ENCODE data around the gene ST6GALNAC2. TPM values are rescaled to one million over a fixed set of nuclear protein-coding genes. Genes with fewer than 3 reads are reported as not detected.

The ST6GALNAC2 gene
- total RNA-seq, 2 donors from 2014 or later = 6.9 to 10.1 TPM

GRCh38 chr17:76601065-76601464 is 15.4 kb upstream of the ST6GALNAC2 start:
- intact Hi-C loops (cut with DNase I) = no loop called here
- H3K27ac ChIP-seq = no peak overlapping the region

GRCh38 chr17:76599694-76600460 is 14.2 kb upstream of the ST6GALNAC2 start:
- Histone ChIP-seq H3K36me3 (replicated peaks in 1 of 2; ENCODE audit: insufficient read depth in 1 of 2, low read depth in 2 of 2) (no peaks in the 10 kb centered on the region), H3K27me3 (no peaks in the 10 kb centered on the region), H3K27ac (no peak overlapping the region), H3K4me1 (no peaks in the 10 kb centered on the region), H3K4me3 (no peak overlapping the region), H3K9me3 (no peaks in the 10 kb centered on the region)
- TF ChIP-seq CTCF (IDR thresholded peaks at IDR 0.05) (no peak), POLR2A (IDR thresholded peaks at IDR 0.05) (no peak)
- no peak for ATAC-seq
- 73 to 74% methylated on average over 16 to 17 of the region's 17 CpGs for WGBS, 2 donors
- intact Hi-C loops (cut with DNase I) = no loop called here
- peak in 1 of 4 donors; percentile 28 for DNase-seq

More at GRCh38 chr17:76601065-76601464, 15.4 kb upstream of the ST6GALNAC2 start:
- Histone ChIP-seq H3K27me3 (no peaks in the 10 kb centered on the region), H3K4me1 (no peaks in the 10 kb centered on the region), H3K9me3 (no peaks in the 10 kb centered on the region), H3K36me3 (replicated peaks in 1 of 2; ENCODE audit: insufficient read depth in 1 of 2, low read depth in 2 of 2) (no peaks in the 10 kb centered on the region), H3K4me3 (no peak overlapping the region)
- 75 to 80% methylated on average over 8 of the region's 8 CpGs for WGBS, 2 donors
- no peak for DNase-seq
- no peak for ATAC-seq
- TF ChIP-seq CTCF (IDR thresholded peaks at IDR 0.05) (no peak), POLR2A (IDR thresholded peaks at IDR 0.05) (no peak)

- TF ChIP-seq POLR2A (IDR thresholded peaks at IDR 0.05) (no peak), CTCF (IDR thresholded peaks at IDR 0.05) (no peak)
- peak in 2 of 4 donors; percentile 8 to 22 for DNase-seq
- 10 to 12% methylated on average over 2 of the region's 2 CpGs for WGBS, 2 donors
- intact Hi-C loops (cut with DNase I) = no loop called here
- Histone ChIP-seq H3K27me3 (no peaks in the 10 kb centered on the region), H3K9me3 (no peaks in the 10 kb centered on the region), H3K4me3 (no peak overlapping the region), H3K36me3 (replicated peaks in 1 of 2; ENCODE audit: insufficient read depth in 1 of 2, low read depth in 2 of 2) (no peaks in the 10 kb centered on the region), H3K27ac (no peak overlapping the region), H3K4me1 (no peaks in the 10 kb centered on the region)
- no peak for ATAC-seq
These were observed 12.4 kb upstream of the ST6GALNAC2 start for GRCh38 chr17:76598004-76598439.

GRCh38 chr17:76597156-76598003 is 11.7 kb upstream of the ST6GALNAC2 start:
- no peak for TF ChIP-seq POLR2A (IDR thresholded peaks at IDR 0.05)
- TF ChIP-seq CTCF (IDR thresholded peaks at IDR 0.05) = no peak
- intact Hi-C loops (cut with DNase I) = no loop called here
- no peaks in the 10 kb centered on the region for H3K9me3 ChIP-seq
- H3K4me1 ChIP-seq = no peaks in the 10 kb centered on the region
- H3K27ac ChIP-seq = no peak overlapping the region
- DNase-seq (peak in 1 of 4 donors; percentile 35), ATAC-seq (no peak)
- no peaks in the 10 kb centered on the region for H3K27me3 ChIP-seq
- H3K4me3 ChIP-seq = no peak overlapping the region
- 48 to 63% methylated on average over 12 of the region's 12 CpGs for WGBS, 2 donors
- H3K36me3 ChIP-seq (replicated peaks in 1 of 2; ENCODE audit: insufficient read depth in 1 of 2, low read depth in 2 of 2) = no peaks in the 10 kb centered on the region
